K562 (cell line): ENCODE results near the gene FOXN1. TPM values are rescaled to one million over a fixed set of nuclear protein-coding genes. Genes with fewer than 3 reads are reported as not detected.

Experiments
- ATAC-seq: fragments of 200-7000 bp; cut with Tn5 transposase; 3 replicates; pipeline ENCODE4 v1.9.1; 2020; ENCODE audit warnings: moderate library complexity
- BruUV-seq: library from RNA; stranded (reverse); fragments of 400-500 nt; replicated peaks from 2 replicates; lab custom pipeline; 2021; lab: Mats Ljungman, UMichigan
- CTCF ChIA-PET: fragments of 300-600 bp; formaldehyde crosslinking; extraction: SDS; loops from one replicate; lab custom pipeline; 2021; ENCODE audit warnings: low intra/inter-chr PET ratio; lab: Yijun Ruan, JAX
- POLR2A ChIA-PET: fragments of 300-600, 350-650 bp; sonication (Branson Sonifier 250); formaldehyde crosslinking; extraction: SDS; loops from one replicate; lab custom pipeline; 2021; ENCODE audit warnings: antibody characterized with exemption, inconsistent platforms; lab: Yijun Ruan, JAX
- DNase-seq, 4 experiments: peaks; one replicate each; pipeline versions ENCODE4 v3.0.0 to v3.0.0-alpha.2; 2011 to 2018; ENCODE audit warnings: low spot score in 3 of 4, mixed read lengths in 3 of 4; ENCODE audit errors: extremely low read depth in 1 of 4
- FAIRE-seq: peaks from 2 replicates; lab custom pipeline; 2011; peaks lifted over from hg19 to GRCh38; lab: Jason Lieb, UNC
- H2AFZ ChIP-seq: 2 replicates; pipeline ENCODE4 v1.6.0; 2011; ENCODE audit warnings: low read depth, low read length, control low read depth, inconsistent platforms
- H3K27ac ChIP-seq: fragments of 200-600 bp; 3 replicates; pipeline ENCODE4 v1.8.0; 2011; ENCODE audit warnings: low read depth, mild to moderate bottlenecking, control low read depth, inconsistent platforms, low read length, moderate library complexity, mixed read lengths; ENCODE audit errors: extremely low read depth
- H3K27me3 ChIP-seq, 2 experiments: fragments of 300-600 bp in 1 of 2; 2 replicates in 1 of 2; 3 replicates in 1 of 2; pipeline versions ENCODE4 v1.6.0 to v1.8.0; 2011; ENCODE audit warnings: inconsistent platforms in 2 of 2, low read length in 2 of 2, mild to moderate bottlenecking in 1 of 2, mixed read lengths in 1 of 2, moderate library complexity in 1 of 2; ENCODE audit not compliant: control insufficient read depth in 2 of 2, insufficient read depth in 2 of 2
- H3K36me3 ChIP-seq: fragments of 300-600 bp; 3 replicates; pipeline ENCODE4 v1.8.0; 2011; ENCODE audit warnings: mild to moderate bottlenecking, low read length, inconsistent platforms; ENCODE audit not compliant: control insufficient read depth, insufficient read depth
- H3K4me1 ChIP-seq, 2 experiments: fragments of 200-600 bp in 1 of 2; replicated peaks in 1 of 2; 2 replicates in 1 of 2; 3 replicates in 1 of 2; pipeline versions ENCODE4 v1.5.1 to v1.8.0; 2011; ENCODE audit warnings: inconsistent platforms in 2 of 2, low read length in 2 of 2, mild to moderate bottlenecking in 1 of 2, mixed read lengths in 1 of 2, moderate library complexity in 1 of 2; ENCODE audit not compliant: control insufficient read depth in 2 of 2, insufficient read depth in 2 of 2
- H3K4me2 ChIP-seq: 2 replicates; pipeline ENCODE4 v1.6.1; 2011; ENCODE audit warnings: low read length, control low read depth, inconsistent platforms, mixed read lengths; ENCODE audit not compliant: insufficient read depth
- H3K4me3 ChIP-seq: fragments of 200-600 bp; sonication (generic), shearing (Covaris generic); 2 replicates; pipeline ENCODE4 v1.5.1; 2016; ENCODE audit warnings: control low read depth, inconsistent platforms
- H3K79me2 ChIP-seq: fragments of 200-600 bp; 3 replicates; pipeline ENCODE4 v1.8.0; 2011; ENCODE audit warnings: low read length, inconsistent platforms; ENCODE audit not compliant: control insufficient read depth, insufficient read depth
- H3K9ac ChIP-seq, 2 experiments: 2 replicates each; pipeline versions ENCODE4 v1.6.0 to v1.6.1; 2011; ENCODE audit warnings: low read depth in 2 of 2, low read length in 2 of 2, control low read depth in 1 of 2, inconsistent platforms in 1 of 2, mild to moderate bottlenecking in 1 of 2, mixed read lengths in 1 of 2; ENCODE audit not compliant: insufficient read depth in 1 of 2
- H3K9me1 ChIP-seq: one replicate; pipeline ENCODE4 v1.6.0; 2011; ENCODE audit warnings: inconsistent platforms, mild to moderate bottlenecking, low read length, moderate library complexity; ENCODE audit not compliant: control insufficient read depth, insufficient read depth
- H3K9me3 ChIP-seq: replicated peaks from 2 replicates; pipeline ENCODE4 v1.5.1; 2011; ENCODE audit warnings: low read depth, low read length, inconsistent platforms; ENCODE audit not compliant: control insufficient read depth, insufficient read depth
- H4K20me1 ChIP-seq: replicated peaks from 2 replicates; pipeline ENCODE4 v1.6.1; 2011; ENCODE audit warnings: low read length, inconsistent platforms, mixed read lengths; ENCODE audit not compliant: control insufficient read depth, insufficient read depth
- ATF7 ChIP-seq: fragments of 450-650 bp; IDR thresholded peaks from 2 replicates; pipeline ENCODE4 v1.7.1; 2014; ENCODE audit warnings: mild to moderate bottlenecking, moderate library complexity
- FOXA3 ChIP-seq, 2 experiments: fragments of 450-650 bp in 1 of 2; sonication (generic) in 1 of 2; formaldehyde crosslinking; IDR thresholded peaks in 1 of 2; conservative IDR thresholded peaks in 1 of 2; 2 replicates each; pipeline versions ENCODE4 v1.4.0 to v1.8.0; 2020 to 2022; ENCODE audit warnings: mild to moderate bottlenecking in 2 of 2, missing genetic modification reagents in 1 of 2
- HMGN3 ChIP-seq: IDR thresholded peaks from 2 replicates; pipeline ENCODE4 v1.6.1; 2011; ENCODE audit warnings: borderline replicate concordance, low read depth, mild to moderate bottlenecking, mixed read lengths, low read length; ENCODE audit not compliant: insufficient read length; ENCODE audit errors: extremely low read depth
- MXI1 ChIP-seq: IDR thresholded peaks from 2 replicates; pipeline ENCODE4 v1.6.1; 2011; ENCODE audit warnings: low read depth, mild to moderate bottlenecking, improper control_type of control experiment, low read length
- NFE2 ChIP-seq: IDR thresholded peaks from 2 replicates; pipeline ENCODE4 v1.6.1; 2014; ENCODE audit warnings: antibody characterized with exemption, low read depth
- POLR2H ChIP-seq: IDR thresholded peaks from 2 replicates; pipeline ENCODE4 v1.6.1; 2016; ENCODE audit warnings: missing genetic modification characterization, low read depth, mild to moderate bottlenecking, control low read depth, missing compliant biosample characterization, moderate library complexity
- PRMT5 ChIP-seq: sonication (generic); formaldehyde crosslinking; IDR thresholded peaks from 2 replicates; pipeline ENCODE4 v1.5.0; 2020; ENCODE audit warnings: missing genetic modification reagents
- SRSF7 ChIP-seq: fragments of 200-400 bp; formaldehyde crosslinking; optimal IDR thresholded peaks from 2 replicates; pipeline ENCODE3; 2017; ENCODE audit warnings: mild to moderate bottlenecking, low read depth, low read length
- ZFP36 ChIP-seq: fragments of 150-350 bp; IDR thresholded peaks from 2 replicates; pipeline ENCODE4 v1.6.1; 2018; ENCODE audit warnings: low read length, low read depth; ENCODE audit not compliant: partially characterized antibody
- ZNF146 ChIP-seq: IDR thresholded peaks from one replicate; pipeline ENCODE4 v1.6.1; 2018; ENCODE audit warnings: missing compliant biosample characterization; ENCODE audit not compliant: unreplicated experiment
- ZNF239 ChIP-seq: fragments of 250-450 bp; sonication (Bioruptor Pico); IDR thresholded peaks from 2 replicates; pipeline ENCODE4 v1.4.0; 2020; ENCODE audit warnings: mild to moderate bottlenecking
- ZNF707 ChIP-seq: fragments of 250-450 bp; sonication (Bioruptor Pico); conservative IDR thresholded peaks from 2 replicates; pipeline ENCODE4 v1.8.0; 2022; ENCODE audit warnings: inconsistent platforms, mild to moderate bottlenecking, moderate library complexity
- WGBS: fragments of 100-300 bp; shearing (Covaris generic); methylation state at CpG from one replicate; pipeline ENCODE4 v1.1.6; 2016; ENCODE audit warnings: low coverage, mixed read lengths; ENCODE audit not compliant: insufficient coverage; ENCODE audit errors: missing lambda C conversion rate; 5-methylcytosine and 5-hydroxymethylcytosine counted together
- in situ Hi-C: fragments of 300-500 bp; cut with MboI; formaldehyde crosslinking; loops from 4 replicates; pipeline ENCODE4 v1.15.0; 2018; ENCODE audit warnings: inconsistent platforms, mixed read lengths
- intact Hi-C: fragments of 100-400 bp; cut with micrococcal nuclease; formaldehyde crosslinking; loops from 2 replicates; pipeline ENCODE4 v1.14.2; 2022
- polyA plus RNA-seq, 8 experiments: library from polyadenylated mRNA; depleted of rRNA in 4 of 8; stranded (reverse) in 5 of 8; unstranded in 3 of 8; fragments of >200 nt; fragmentation: Nextera tagmentation in 2 of 8; fragmentation: Illumina TruSeq in 1 of 8; extraction: Ambion mirVana in 2 of 8; extraction: Trizol in 1 of 8; gene quantifications; 2 replicates each; pipeline versions ENCODE4 v1.2.1 to v1.2.3, GENCODE V29; 2011 to 2014; ENCODE audit warnings: inconsistent platforms in 1 of 8, missing spikeins in 1 of 8
- total RNA-seq, 7 experiments: library from RNA; depleted of rRNA in 6 of 7; stranded (reverse); fragments of >200 nt in 6 of 7; fragmentation: Illumina TruSeq in 2 of 7; extraction: Trizol in 2 of 7; gene quantifications; 2 replicates each; pipeline versions ENCODE4 v1.2.1 to v1.2.3, GENCODE V29; 2011 to 2021; ENCODE audit warnings: low replicate concordance in 1 of 7
- TF ChIP-seq, protein P1 (sequence below), 2 experiments: fragments of 250-450 bp in 1 of 2; fragments of 450-650 bp in 1 of 2; sonication (Bioruptor Pico) in 1 of 2; IDR thresholded peaks; 2 replicates each; pipeline versions ENCODE4 v1.6.1 to v1.8.0; 2016 to 2021; ENCODE audit warnings: mild to moderate bottlenecking in 2 of 2, moderate library complexity in 2 of 2, missing compliant biosample characterization in 1 of 2, missing genetic modification characterization in 1 of 2

Gene FOXN1
- total and polyA plus RNA-seq, 9 of the 15 experiments (the other 6 are each of a cell fraction or from before 2014, with no cell fraction given) = not detected

DNA sequence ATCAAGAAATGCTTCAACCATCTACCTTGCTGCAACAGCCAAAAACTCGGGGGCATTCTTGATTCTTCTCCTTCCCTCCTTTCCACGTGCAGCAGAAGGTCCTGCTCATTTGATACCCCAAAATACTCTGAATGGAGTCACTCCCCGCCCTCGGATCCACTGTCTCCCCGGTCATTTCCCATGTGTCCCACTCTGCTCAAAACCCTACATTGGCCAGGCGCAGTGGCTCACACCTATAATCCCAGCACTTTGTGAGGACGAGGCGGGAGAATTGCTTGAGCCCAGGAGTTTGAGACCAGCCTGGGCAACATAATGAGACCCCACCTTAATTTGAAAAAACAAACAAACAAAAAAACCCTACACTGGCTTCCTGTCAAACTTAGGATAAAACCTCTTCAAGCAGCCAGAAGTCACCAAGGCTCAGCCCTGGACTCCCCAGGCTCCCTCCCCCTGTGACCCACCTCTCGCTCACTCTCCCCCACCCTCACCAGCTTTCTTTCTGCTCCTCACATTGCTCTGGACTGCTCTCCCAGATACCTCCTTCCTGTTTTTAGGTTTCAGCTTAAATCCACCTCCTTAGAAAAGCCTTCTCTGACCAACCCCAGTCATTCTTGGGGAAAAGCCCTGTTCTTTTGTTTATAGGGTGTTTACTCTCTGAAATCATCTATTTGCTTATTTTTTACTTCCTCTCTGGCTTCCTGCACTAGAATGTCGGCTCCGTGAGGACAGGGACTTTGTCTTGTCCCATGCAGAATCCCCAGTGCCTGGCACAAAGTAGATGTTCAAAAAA, 29.9 kb upstream of the FOXN1 start:
- 13% methylated on average over 11 of the region's 11 CpGs for WGBS
- no TSS peak for BruUV-seq
- CTCF ChIA-PET = no interaction called here

More for the DNA sequence above, 29.9 kb upstream of the FOXN1 start:
- H3K27me3 ChIP-seq = peaks cover 20 to 64% of the 10 kb centered on the region in 2 experiments; a peak in 4 of 5 replicates
- no peaks in the 10 kb centered on the region for H3K79me2 ChIP-seq
- H3K9ac ChIP-seq = no peak overlapping the region
- DNase-seq = no peak
- H3K4me3 ChIP-seq = no peak overlapping the region
- POLR2A ChIA-PET = no interaction called here
- intact Hi-C loops (no loop called here), in situ Hi-C loops (no loop called here)
- H3K4me1 ChIP-seq = peaks cover 0 to 11% of the 10 kb centered on the region in 2 experiments; a peak in 4 of 5 replicates
- FAIRE-seq = no peak
- H3K36me3 ChIP-seq = no peaks in the 10 kb centered on the region
- no peak overlapping the region for H3K4me2 ChIP-seq
- H3K9me1 ChIP-seq = no peaks in the 10 kb centered on the region
- H4K20me1 ChIP-seq = peaks cover 13% of the 10 kb centered on the region; the same call in 1 of the 2 replicates
- peak overlapping the region; percentile 6; the same call in 1 of the 2 replicates for H2AFZ ChIP-seq
- no peaks in the 10 kb centered on the region for H3K9me3 ChIP-seq
- no peak for ATAC-seq
- no peak for TF ChIP-seq POLR2H (tag)
- no peak for TF ChIP-seq ZNF707 (CRISPR knock-in tag)
- TF ChIP-seq SRSF7 = no peak
- TF ChIP-seq ATF7 = no peak
- no peak for TF ChIP-seq MXI1
- TF ChIP-seq, protein P1, sequence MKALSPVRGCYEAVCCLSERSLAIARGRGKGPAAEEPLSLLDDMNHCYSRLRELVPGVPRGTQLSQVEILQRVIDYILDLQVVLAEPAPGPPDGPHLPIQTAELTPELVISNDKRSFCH (CRISPR knock-in tag; IDR thresholded peaks at IDR 0.05) = no peak
- TF ChIP-seq, protein P1 (tag; IDR thresholded peaks at IDR 0.05) = no peak
- TF ChIP-seq FOXA3 (CRISPR knock-in tag; conservative IDR thresholded peaks at IDR 0.05 in 1 of 2, IDR thresholded peaks at IDR 0.05 in 1 of 2) = no peak
- TF ChIP-seq HMGN3 = no peak
- TF ChIP-seq ZNF239 (CRISPR knock-in tag) = no peak
- no peak for TF ChIP-seq ZNF146 (CRISPR knock-in tag)
- no peak for TF ChIP-seq NFE2
- no peak for TF ChIP-seq ZFP36
- no peak for TF ChIP-seq PRMT5 (CRISPR knock-in tag)
- no peak overlapping the region for H3K27ac ChIP-seq
